ENCODE measurements around the gene ANKS1B.

The ANKS1B gene

DNA sequence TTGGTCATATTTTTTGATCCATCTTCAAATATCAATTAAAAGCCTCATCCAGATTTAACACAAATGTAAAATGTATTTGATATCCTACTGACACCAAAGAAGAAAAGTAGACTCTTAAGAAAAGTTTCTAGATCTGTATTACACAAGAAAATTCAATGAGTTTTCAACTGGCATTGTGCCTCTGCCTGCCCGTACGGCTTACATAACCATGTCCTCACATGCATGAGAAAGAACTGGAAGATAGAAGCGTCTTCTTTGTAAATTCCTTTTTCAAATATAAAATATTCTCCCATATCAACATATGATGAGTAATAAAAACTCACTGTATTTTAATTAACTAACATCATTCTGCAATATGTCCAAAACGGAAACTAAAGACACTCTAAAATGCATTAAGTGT is 7.2 kb downstream of the ANKS1B start:
- H3K27me3 ChIP-seq (ENCODE audit: insufficient read depth, low read depth): no peaks in the 10 kb centered on the region
- no peak overlapping the region for H3K4me2 ChIP-seq
- H3K4me1 ChIP-seq (ENCODE audit: low read depth, poor library complexity, severe bottlenecking): no peaks in the 10 kb centered on the region
- H3K9ac ChIP-seq: no peak overlapping the region
- H3K36me3 ChIP-seq (ENCODE audit: insufficient read depth): no peaks in the 10 kb centered on the region
- no peak overlapping the region for H2AFZ ChIP-seq (ENCODE audit: low read depth)
- TF ChIP-seq, protein P1, sequence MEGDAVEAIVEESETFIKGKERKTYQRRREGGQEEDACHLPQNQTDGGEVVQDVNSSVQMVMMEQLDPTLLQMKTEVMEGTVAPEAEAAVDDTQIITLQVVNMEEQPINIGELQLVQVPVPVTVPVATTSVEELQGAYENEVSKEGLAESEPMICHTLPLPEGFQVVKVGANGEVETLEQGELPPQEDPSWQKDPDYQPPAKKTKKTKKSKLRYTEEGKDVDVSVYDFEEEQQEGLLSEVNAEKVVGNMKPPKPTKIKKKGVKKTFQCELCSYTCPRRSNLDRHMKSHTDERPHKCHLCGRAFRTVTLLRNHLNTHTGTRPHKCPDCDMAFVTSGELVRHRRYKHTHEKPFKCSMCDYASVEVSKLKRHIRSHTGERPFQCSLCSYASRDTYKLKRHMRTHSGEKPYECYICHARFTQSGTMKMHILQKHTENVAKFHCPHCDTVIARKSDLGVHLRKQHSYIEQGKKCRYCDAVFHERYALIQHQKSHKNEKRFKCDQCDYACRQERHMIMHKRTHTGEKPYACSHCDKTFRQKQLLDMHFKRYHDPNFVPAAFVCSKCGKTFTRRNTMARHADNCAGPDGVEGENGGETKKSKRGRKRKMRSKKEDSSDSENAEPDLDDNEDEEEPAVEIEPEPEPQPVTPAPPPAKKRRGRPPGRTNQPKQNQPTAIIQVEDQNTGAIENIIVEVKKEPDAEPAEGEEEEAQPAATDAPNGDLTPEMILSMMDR (conservative IDR thresholded peaks at IDR 0.05; ENCODE audit: low read depth, low read length): no peak
- no peaks in the 10 kb centered on the region for H4K20me1 ChIP-seq (ENCODE audit: insufficient read depth)
- H3K27ac ChIP-seq: no peak overlapping the region
- no peak overlapping the region for H3K4me3 ChIP-seq (IDR thresholded peaks at IDR 0.05; ENCODE audit: insufficient read depth, low read depth, low read length)
- H3K79me2 ChIP-seq (ENCODE audit: insufficient read depth, low read depth): no peaks in the 10 kb centered on the region

DNA sequence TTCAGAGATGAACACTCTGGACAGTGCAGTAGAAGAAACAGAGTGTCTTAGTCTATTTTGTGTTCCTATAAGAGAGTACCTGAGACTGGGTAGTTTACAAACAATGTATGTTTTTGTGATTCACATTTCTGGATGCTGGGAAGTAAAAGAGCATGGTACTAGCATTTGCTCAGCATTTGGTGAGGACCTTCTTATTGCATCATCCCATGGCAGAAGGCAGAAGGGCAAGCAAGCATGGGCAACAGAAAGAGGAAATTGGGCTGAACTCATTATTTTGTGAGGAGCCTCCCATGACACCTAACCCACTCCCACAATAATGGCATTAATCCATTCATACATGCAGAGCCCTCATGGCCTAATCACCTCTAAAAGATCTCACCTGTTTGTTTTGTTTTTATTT is 8.0 kb downstream of the ANKS1B start:
- H4K20me1 ChIP-seq (ENCODE audit: insufficient read depth): no peaks in the 10 kb centered on the region
- H3K79me2 ChIP-seq (ENCODE audit: insufficient read depth, low read depth): no peaks in the 10 kb centered on the region
- no peak overlapping the region for H3K4me3 ChIP-seq (IDR thresholded peaks at IDR 0.05; ENCODE audit: insufficient read depth, low read depth, low read length)
- no peaks in the 10 kb centered on the region for H3K4me1 ChIP-seq (ENCODE audit: low read depth, poor library complexity, severe bottlenecking)
- no peak overlapping the region for H3K4me2 ChIP-seq
- no peak overlapping the region for H2AFZ ChIP-seq (ENCODE audit: low read depth)
- no peak overlapping the region for H3K9ac ChIP-seq
- no peak overlapping the region for H3K27ac ChIP-seq
- no peaks in the 10 kb centered on the region for H3K36me3 ChIP-seq (ENCODE audit: insufficient read depth)
- no peaks in the 10 kb centered on the region for H3K27me3 ChIP-seq (ENCODE audit: insufficient read depth, low read depth)
- TF ChIP-seq, protein P1 (conservative IDR thresholded peaks at IDR 0.05; ENCODE audit: low read depth, low read length): no peak

DNA sequence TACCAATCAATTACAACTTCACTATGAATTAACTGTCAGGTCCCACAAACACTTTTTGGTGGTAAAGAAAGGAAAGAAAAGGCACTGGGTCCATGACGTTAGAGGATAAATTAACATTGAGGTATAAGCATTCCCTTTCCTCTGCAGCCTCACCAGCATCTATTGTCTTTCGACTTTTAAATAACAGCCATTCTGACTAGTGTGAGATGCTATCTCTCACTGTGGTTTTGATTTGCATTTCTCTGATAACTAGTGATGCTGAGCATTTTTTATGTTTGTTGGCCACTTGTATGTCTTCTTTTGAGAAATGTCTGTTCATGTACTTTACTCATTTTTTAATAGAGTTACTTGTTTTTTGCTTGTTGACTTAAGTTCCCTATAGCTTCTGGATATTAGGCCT is 9.4 kb downstream of the ANKS1B start:
- H2AFZ ChIP-seq (ENCODE audit: low read depth): no peak overlapping the region
- H4K20me1 ChIP-seq (ENCODE audit: insufficient read depth): no peaks in the 10 kb centered on the region
- H3K4me3 ChIP-seq (IDR thresholded peaks at IDR 0.05; ENCODE audit: insufficient read depth, low read depth, low read length): no peak overlapping the region
- TF ChIP-seq, protein P1 (conservative IDR thresholded peaks at IDR 0.05; ENCODE audit: low read depth, low read length): no peak
- H3K36me3 ChIP-seq (ENCODE audit: insufficient read depth): no peaks in the 10 kb centered on the region
- H3K4me2 ChIP-seq: no peak overlapping the region
- H3K79me2 ChIP-seq (ENCODE audit: insufficient read depth, low read depth): no peaks in the 10 kb centered on the region
- H3K9ac ChIP-seq: no peak overlapping the region
- no peak overlapping the region for H3K27ac ChIP-seq
- no peaks in the 10 kb centered on the region for H3K4me1 ChIP-seq (ENCODE audit: low read depth, poor library complexity, severe bottlenecking)
- H3K27me3 ChIP-seq (ENCODE audit: insufficient read depth, low read depth): no peaks in the 10 kb centered on the region

DNA sequence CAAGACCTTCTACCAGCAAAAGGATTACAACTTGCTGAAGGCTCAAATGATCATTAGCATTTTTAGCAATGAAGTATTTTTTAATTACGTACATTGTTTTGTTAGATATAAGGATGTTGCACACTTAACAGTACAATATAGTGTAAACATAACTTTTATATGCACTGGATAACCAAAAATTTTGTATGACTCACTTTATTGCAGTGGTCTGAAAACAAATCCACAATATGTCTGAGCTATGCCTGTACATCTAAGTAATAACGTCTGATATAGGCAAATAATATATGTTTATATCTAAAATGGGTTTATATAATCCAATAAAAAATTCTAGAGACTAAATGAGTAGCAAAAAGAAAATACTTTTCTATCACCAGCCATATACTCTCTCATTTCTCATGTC is 10.6 kb downstream of the ANKS1B start:
- Histone ChIP-seq H3K79me2 (ENCODE audit: insufficient read depth, low read depth) (no peaks in the 10 kb centered on the region), H3K27ac (no peak overlapping the region), H4K20me1 (ENCODE audit: insufficient read depth) (no peaks in the 10 kb centered on the region), H3K27me3 (ENCODE audit: insufficient read depth, low read depth) (no peaks in the 10 kb centered on the region), H3K4me2 (no peak overlapping the region), H3K4me3 (IDR thresholded peaks at IDR 0.05; ENCODE audit: insufficient read depth, low read depth, low read length) (no peak overlapping the region), H3K4me1 (ENCODE audit: low read depth, poor library complexity, severe bottlenecking) (no peaks in the 10 kb centered on the region), H3K9ac (no peak overlapping the region), H2AFZ (ENCODE audit: low read depth) (no peak overlapping the region), H3K36me3 (ENCODE audit: insufficient read depth) (no peaks in the 10 kb centered on the region)
- TF ChIP-seq, protein P1 (conservative IDR thresholded peaks at IDR 0.05; ENCODE audit: low read depth, low read length): no peak

DNA sequence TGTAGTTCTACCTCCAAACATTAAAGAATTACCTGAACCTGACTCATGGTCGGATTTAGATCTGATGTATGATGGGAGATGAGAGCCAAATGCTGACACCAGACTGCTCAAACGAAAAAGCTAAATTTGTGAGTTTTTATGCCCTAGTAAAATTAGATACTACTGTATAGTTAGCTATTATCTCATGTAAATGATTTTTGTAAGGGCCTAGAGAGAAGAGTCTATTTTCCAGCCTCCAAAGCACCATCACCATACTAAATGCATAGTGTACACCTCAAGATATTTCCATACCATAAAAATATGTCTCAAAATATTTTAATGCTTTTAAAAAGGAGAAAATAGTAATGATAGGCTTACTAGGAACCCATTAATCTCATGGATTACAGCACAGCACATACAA is 18.3 kb downstream of the ANKS1B start:
- no peaks in the 10 kb centered on the region for H3K79me2 ChIP-seq (ENCODE audit: insufficient read depth, low read depth)
- H3K27me3 ChIP-seq (ENCODE audit: insufficient read depth, low read depth): no peaks in the 10 kb centered on the region
- H3K4me1 ChIP-seq (ENCODE audit: low read depth, poor library complexity, severe bottlenecking): no peaks in the 10 kb centered on the region
- H3K36me3 ChIP-seq (ENCODE audit: insufficient read depth): no peaks in the 10 kb centered on the region
- TF ChIP-seq, protein P1 (conservative IDR thresholded peaks at IDR 0.05; ENCODE audit: low read depth, low read length): no peak
- H4K20me1 ChIP-seq (ENCODE audit: insufficient read depth): no peaks in the 10 kb centered on the region
- H3K27ac ChIP-seq: no peak overlapping the region
- H3K4me2 ChIP-seq: no peak overlapping the region
- H3K9ac ChIP-seq: no peak overlapping the region
- H2AFZ ChIP-seq (ENCODE audit: low read depth): no peak overlapping the region
- no peak overlapping the region for H3K4me3 ChIP-seq (IDR thresholded peaks at IDR 0.05; ENCODE audit: insufficient read depth, low read depth, low read length)
